NCI-H2107 treated with DMSO at 0.1 percent for 48 hours (cell line): ENCODE measurements around the gene FAM180B.
A peak's percentile ranks its signal among the peaks of the same experiment; 100 is the strongest.

ENCODE experiments used
- DNase-seq: peaks from one replicate; lab custom pipeline; 2025; ENCODE audit not compliant: unreplicated experiment; lab: John Stamatoyannopoulos, UW

Gene FAM180B

GRCh38 chr11:47566149-47566698, 20.3 kb upstream of the FAM180B start:
- no peak for DNase-seq

GRCh38 chr11:47569646-47570045, 16.8 kb upstream of the FAM180B start:
- DNase-seq: no peak

- DNase-seq: no peak
Observed at GRCh38 chr11:47570651-47571356, 15.7 kb upstream of the FAM180B start.

DNA sequence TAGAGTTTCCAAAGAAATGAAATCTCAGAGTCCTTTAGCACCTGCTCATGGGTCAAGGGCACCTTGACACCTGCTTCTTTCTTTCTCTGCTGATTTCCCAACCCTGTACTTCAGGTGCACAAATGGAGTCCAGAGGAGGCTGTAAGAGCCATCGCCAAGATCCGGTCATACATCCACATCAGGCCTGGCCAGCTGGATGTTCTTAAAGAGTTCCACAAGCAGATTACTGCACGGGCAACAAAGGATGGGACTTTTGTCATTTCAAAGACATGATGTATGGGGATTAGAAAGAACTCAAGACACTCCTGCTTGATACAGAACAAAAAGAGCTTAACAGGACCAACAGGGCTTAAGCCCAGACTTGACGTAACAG, 15.1 kb upstream of the FAM180B start:
- DNase-seq: no peak

- DNase-seq: no peak
Observed at GRCh38 chr11:47571895-47572294, 14.6 kb upstream of the FAM180B start.

- DNase-seq: no peak
Observed at GRCh38 chr11:47572715-47573255, 13.7 kb upstream of the FAM180B start.

- no peak for DNase-seq
Observed at GRCh38 chr11:47573321-47573720, 13.2 kb upstream of the FAM180B start.

- DNase-seq: no peak
Observed at GRCh38 chr11:47577460-47578041, 8.9 kb upstream of the FAM180B start.

DNA sequence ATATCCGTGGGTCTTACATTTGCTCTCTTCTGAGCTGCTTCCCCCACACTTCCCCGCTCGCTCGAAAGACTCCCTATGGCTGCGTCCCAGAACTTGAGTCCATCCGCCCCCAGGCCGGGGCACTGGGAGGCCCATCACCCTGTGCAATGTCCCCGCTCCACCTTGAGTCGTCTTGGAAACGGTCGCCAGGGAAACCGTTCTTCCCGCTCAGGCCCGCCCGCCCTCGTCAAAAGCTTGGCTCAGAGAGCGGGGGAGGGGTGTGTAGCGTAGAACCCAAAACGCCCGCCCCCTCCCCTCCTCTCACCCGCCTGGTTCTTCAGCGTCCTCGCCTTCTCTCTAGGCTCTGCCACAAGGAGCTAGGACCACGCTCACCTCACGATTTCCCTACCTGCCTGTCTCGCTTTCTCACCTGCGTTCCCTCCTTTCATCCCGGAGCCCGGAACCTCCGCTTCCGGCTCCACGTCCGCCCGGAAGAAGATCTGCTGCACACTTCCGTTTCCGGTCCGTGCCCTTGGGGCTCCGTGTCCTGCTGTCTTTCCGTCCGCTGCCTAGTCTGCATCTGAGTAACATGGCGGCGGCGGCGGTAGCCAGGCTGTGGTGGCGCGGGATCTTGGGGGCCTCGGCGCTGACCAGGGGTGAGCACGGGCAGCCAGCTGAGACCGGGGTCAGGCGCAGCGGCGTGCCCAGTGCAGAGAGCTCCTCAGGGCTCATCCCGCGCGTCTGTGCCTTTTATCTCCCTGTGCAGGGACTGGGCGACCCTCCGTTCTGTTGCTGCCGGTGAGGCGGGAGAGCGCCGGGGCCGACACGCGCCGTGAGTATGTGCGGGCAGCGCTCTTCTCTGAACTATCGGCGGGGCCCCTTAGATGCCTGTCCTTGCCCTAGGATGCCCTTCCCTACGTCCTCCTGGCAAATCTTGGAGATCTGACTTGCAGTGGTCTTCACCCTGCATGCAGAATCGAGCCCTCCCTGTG, 7.7 kb upstream of the FAM180B start, which contains the start of the genes KBTBD4 and NDUFS3:
Gene KBTBD4, minus strand, starts transcription at position 447 of the 971 bp plus-strand sequence. Its CDS starts 19 bp downstream, at position 428.
Gene NDUFS3, plus strand, starts transcription at position 551 of the 971 bp plus-strand sequence. Its CDS starts 18 bp downstream, at position 569.
- DNase-seq: peak; percentile 83

- no peak for DNase-seq
Observed at GRCh38 chr11:47583844-47584243, 2.6 kb upstream of the FAM180B start.

DNA sequence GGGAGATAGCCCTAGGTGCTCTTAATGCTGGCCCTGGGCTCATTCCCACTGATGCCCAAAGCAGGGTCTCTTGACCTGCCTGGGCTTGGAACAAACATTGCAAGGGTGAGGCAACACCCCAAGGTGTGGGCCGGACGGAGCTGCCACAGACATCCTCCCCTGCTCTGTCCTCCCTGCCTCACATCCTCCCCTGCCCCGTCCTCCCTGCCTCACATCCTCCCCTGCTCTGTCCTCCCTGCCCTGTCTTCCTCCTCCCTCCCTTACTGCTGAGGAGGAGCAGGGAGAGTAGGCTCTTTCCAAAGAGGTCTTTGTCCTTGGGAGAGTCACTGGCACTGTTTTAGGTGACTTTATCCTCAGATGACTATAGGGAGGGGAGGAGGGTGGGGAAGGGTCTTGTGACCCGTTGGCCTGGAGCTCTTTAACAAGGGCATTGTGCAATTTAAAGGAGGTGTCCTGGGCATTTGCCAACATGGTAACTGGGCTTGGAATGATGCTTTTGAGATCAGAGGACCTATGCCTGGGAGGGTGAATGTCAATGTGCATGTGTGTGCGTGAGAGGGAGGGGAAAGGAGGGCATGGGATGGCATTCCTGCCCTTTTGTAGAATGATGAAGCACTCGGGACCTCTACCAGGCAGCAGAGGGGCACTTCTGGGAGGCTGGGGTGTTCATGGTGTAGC, 700 bp downstream of the FAM180B start:
- DNase-seq: no peak

DNA sequence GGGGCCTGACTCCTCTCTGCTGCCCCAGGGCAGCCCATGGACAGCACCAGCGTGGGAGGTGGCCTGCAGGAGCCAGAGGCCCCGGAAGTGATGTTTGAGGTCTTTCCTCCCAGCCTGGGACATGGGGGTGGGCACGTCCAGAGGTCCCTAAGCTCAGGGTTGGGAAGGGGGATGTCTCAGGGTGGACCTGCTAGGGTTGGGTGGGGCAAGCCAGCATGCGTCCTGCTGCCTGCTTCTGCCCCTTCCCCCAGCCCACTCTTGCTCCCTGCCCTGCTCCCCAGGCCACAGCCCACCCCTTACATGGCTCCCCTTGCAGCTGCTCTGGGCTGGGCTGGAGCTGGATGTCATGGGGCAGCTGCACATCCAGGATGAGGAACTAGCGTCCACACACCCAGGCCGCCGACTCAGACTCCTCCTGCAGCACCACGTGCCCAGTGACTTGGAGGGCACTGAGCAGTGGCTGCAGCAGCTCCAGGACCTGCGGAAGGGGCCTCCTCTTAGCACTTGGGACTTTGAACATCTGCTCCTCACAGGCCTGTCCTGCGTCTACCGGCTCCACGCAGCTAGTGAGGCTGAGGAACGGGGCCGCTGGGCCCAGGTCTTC, 1.3 kb downstream of the FAM180B start:
- DNase-seq: no peak

- DNase-seq: no peak
Observed at GRCh38 chr11:47589118-47589517, 2.6 kb downstream of the FAM180B start.

DNA sequence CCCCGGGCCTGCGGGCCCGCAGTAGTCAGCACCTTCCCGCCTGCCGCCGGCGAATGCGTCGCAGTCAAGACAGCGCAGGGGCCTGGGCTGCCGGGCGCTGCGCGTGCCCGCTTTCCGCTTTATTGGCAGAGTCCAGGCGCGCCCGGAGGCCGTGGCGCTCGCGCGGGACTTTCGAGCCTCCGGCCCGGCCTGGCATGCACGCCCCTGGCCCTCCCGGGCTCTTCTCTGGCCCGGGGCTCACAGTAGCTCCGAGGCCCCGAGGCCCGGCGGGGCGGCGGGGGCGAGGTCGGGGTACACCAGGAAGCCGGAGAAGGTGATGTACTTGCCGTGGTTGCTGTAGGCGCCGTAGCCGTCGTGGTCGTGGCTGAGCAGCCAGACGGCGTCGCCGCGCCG, 3.1 kb downstream of the FAM180B start:
- DNase-seq: no peak

DNA sequence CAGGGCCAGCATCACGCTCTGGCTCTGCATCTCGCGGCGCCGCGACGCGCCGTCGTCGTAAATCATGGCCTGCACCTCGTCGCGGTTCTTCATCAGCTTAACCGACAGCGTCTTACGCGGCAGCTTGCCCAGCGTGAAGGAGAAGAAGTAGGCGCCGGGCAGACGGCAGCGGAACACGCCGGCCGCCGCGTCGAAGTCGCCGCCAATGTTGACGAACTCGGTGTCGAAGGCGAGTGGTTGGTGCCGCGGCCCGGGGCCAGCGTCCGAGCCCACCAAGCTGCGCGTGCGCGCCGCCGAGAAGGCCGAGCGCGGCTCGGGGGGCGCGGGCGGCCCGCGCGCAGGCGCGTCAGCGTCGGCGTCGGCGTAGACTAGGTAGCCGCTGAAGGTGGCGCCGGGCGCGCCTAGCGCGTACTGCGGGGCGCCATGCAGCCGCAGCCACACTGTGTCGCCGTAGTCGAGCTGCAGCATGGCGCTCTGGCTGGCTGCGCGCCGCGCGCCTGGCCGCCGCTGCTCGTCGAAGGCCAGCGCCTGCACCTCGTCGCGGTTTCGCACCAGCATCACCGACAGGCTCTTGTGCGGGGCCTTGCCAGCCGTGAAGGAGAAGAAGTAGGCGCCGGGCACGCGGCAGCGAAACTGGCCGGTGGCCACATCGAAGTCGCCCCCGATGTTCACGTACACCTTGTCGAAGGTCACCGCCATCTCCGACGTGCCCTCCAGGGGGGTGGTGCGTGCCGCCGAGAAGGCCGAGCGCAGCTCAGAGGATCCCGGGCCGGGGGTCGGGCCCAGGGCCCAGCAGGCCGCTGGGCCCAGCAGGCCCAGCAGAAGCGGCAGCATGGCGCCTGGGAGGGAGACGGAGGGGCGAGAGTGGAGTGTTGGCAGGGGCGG, 3.7 kb downstream of the FAM180B start:
- no peak for DNase-seq

GRCh38 chr11:47591764-47592163, 5.3 kb downstream of the FAM180B start:
- no peak for DNase-seq

GRCh38 chr11:47592251-47592650, 5.8 kb downstream of the FAM180B start:
- DNase-seq: no peak

- DNase-seq: no peak
Observed at GRCh38 chr11:47592970-47593369, 6.5 kb downstream of the FAM180B start.

- no peak for DNase-seq
Observed at GRCh38 chr11:47593492-47593933, 7.0 kb downstream of the FAM180B start.
